GM21515 (cell line): Measurements from ENCODE around the gene USP11.

ENCODE experiments used
- ATAC-seq: cut with Tn5 transposase; IDR thresholded peaks from one replicate; pipeline ENCODE4 v1.9.1; 2021; ENCODE audit not compliant: unreplicated experiment

The USP11 gene

DNA sequence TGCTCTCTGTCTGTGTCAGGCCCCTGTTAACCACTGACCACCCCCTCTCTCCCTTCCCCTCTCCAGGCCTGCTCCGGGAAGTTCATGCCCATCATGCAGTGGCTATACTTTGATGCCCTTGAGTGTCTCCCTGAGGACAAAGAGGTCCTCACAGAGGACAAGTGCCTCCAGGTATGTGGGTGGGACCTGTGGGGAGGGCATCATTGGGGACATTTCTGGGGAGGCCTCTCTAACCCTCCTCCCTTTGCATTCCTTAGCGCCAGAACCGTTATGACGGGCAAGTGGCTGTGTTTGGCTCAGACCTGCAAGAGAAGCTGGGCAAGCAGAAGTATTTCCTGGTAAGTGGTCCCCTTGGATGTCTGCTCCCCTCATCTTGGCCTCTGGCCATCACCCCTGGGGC is 29.9 kb upstream of the USP11 start:
- no peak for ATAC-seq

DNA sequence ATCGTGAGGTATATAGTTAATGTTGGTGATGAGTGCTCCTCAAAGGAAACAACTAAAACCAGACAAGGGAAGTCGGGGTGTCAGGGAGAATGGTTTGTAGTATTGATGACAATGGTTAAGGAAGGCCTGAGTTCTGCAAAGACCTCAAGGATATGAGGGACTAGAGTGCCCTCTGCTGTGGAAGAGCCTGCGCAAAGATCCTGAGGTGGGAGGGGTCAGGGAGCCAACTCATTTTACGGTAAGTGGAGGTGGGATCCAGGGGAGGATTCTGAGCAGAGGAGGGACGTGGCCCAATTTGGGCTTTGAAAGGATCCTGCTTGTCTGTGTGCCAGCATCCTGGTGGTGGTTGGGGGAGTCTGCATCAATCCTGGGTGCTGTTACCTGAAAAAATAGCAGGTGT is 27.8 kb upstream of the USP11 start:
- no peak for ATAC-seq

DNA sequence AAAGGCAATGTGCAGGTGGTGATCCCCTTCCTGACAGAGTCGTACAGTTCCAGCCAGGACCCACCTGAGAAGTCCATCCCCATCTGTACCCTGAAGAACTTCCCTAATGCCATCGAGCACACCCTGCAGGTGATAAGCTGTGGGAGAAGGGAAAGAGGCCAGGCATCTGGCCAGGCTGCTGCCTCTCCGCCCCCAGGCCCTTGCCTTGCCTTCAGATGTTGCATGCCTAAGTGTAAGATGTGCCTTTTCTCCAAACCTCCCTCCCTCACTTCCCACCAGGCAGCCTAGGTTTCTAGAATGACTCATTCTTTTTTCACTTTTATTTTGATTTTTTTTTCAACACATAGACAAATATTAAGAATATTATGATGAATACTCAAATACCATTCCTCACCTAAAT is 26.5 kb upstream of the USP11 start:
- no peak for ATAC-seq

DNA sequence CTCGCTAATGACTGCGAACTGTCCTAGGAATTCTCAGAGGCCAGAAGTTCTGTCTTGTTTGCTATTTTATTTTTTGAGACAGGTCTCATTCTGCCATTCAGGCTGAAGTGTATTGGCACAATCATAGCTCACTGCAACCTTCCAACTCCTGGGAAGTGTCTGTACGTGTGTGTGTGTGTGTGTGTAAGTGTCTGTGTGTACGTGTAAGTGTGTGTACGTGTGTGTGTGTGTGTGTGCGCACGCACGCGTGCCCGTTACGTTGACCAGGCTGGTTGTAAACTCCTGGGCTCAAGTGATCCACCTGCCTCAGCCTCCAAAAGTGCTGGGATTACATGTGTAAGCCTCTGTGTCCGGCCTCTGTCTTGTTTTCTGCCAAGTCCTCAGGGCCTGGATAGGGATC is 24.7 kb upstream of the USP11 start:
- no peak for ATAC-seq

DNA sequence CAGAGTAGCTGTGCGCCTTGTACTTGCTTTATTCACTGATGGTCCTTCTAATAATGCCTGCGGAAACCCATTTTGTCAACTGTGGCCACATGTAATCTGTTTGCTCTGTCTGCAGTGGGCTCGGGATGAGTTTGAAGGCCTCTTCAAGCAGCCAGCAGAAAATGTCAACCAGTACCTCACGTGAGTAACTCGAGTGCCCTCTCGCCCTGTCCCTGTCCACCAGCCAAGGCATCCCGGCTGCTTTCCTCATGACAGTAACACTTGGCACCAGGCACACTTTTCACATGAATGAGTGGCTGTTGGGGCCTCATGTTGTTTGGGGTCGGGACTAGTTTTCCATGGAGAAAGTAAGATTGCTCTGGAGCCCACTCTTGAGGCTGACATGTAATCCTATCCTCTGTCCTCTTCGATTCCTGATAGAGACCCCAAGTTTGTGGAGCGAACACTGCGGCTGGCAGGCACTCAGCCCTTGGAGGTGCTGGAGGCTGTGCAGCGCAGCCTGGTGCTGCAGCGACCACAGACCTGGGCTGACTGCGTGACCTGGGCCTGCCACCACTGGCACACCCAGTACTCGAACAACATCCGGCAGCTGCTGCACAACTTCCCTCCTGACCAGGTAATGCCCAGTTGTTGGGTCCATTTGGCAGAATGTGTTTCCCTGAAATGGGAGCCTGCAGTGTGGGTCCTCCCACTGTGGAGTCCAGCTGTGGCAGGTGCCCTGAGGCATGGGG is 23.1 kb upstream of the USP11 start:
- no peak for ATAC-seq

DNA sequence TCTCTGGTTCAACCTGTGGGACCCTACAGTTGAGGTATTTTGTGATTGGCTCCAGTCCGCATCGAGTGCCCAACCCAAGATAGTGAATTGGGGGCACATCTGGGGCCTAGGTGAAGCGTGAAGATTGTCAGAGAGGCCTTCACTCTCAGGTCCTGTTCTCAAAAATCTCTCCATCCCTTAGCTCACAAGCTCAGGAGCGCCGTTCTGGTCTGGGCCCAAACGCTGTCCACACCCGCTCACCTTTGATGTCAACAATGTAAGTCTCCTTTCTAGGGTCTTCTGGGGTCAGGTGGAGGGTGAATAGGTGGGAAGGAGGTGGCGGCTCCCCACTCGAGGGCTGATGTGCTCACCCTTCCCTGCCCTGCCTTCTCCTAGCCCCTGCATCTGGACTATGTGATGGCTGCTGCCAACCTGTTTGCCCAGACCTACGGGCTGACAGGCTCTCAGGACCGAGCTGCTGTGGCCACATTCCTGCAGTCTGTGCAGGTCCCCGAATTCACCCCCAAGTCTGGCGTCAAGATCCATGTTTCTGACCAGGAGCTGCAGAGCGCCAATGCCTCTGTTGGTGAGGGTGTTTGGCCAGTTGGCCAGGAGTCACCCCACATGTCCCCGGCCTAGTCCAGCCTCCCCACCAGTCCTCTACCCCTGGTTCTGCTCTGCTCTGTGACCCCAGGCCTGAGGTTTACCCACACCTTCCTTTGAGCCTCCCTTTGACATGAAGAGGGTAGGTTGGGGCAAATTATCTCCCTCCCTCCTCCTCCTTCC is 22.0 kb upstream of the USP11 start:
- ATAC-seq, result no peak

DNA sequence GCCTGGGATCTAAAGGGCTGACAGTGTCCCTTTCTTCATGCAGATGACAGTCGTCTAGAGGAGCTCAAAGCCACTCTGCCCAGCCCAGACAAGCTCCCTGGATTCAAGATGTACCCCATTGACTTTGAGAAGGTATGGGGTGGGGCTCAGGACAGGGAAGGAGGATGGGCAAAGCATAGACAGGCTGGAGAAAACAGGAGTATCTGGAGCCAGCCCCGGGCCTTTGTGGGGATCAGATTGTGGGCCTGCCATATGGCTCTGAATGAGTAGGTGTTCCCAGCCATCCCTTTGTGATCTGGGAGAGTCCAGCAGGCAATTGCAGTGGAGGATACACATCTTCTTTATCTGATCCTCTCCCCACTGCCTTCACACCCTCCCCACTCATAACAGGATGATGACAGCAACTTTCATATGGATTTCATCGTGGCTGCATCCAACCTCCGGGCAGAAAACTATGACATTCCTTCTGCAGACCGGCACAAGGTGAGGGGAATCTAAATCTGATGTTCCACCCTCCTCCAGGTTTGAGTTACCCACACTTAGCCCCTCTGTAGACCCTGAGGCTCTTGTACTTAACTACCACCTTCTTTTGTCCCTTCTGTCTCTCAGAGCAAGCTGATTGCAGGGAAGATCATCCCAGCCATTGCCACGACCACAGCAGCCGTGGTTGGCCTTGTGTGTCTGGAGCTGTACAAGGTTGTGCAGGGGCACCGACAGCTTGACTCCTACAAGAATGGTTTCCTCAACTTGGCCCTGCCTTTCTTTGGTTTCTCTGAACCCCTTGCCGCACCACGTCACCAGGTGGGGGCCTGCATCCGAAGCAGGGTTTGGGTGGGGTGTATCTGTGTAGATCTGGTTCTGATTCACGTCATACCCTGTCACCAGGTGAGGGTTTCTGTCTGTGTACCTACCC is 20.2 kb upstream of the USP11 start:
- ATAC-seq, result no peak

DNA sequence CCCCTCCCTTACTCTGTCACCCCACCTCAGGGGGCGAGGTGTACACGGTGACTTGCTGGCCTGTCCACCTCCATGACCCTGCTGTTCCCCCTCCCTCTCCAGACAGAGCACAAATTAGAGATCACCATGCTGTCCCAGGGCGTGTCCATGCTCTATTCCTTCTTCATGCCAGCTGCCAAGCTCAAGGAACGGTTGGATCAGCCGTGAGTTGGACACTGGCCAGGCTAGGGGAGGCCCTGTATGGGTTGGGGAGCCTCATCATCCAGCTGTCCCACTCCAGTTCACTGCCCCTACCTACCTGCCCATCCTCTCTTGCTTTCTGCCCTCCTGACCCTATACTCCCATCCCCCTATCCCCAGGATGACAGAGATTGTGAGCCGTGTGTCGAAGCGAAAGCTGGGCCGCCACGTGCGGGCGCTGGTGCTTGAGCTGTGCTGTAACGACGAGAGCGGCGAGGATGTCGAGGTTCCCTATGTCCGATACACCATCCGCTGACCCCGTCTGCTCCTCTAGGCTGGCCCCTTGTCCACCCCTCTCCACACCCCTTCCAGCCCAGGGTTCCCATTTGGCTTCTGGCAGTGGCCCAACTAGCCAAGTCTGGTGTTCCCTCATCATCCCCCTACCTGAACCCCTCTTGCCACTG is 18.3 kb upstream of the USP11 start:
- ATAC-seq, result no peak

DNA sequence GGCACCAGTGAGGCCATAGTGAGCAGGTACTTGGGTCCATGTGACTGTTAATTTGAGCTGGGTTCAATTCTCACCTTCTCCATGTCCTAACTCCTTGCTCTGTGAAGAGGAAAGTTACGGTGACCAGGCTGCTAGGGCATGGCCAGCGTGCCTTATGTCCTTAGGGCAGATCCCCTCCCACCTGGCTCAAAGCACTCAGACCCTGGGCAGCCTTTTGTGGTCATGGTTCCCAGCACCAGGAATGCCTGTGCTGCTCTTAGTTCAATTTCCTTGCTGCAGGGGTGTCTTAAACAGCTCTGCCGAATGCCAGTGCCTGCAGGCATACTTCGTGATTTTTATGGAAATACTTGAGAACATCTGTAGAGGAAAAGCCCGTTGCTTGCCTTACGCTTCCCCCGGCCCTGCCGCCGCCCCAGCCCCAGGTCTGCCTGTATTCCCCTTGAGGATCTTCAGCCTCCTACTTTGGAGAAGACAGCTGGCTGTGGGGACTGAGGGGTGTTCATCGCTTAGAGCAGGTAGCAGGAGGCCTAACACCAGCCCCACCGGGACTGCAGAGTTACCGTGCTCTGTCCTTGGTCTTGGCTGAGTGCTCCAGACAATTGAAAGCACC is 17.4 kb upstream of the USP11 start:
- ATAC-seq, result no peak

DNA sequence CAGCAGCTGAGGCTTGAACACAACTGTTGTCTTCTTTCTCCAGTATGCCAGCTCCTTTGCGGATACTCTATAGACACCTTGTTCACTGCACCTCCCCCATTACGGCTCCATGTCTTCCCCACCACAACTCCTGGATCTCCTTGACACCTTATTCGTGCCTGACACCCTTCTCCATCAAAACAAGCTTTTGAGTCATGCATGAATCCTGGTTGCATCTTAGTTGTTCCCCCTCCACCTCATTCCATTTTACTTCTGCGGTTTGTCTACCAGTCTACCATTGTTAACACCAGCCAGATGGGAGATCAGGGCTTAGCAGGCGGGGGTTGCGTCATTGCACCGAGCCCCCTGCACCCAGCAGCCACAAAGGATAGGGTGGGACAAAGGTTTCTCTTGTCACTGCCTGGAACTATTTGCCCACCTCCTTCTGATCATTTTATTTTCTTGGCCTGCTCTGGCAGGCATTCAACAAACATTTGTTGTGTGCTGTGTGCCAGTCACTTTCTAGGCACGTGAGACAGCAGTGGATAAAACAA is 16.4 kb upstream of the USP11 start:
- no peak for ATAC-seq

DNA sequence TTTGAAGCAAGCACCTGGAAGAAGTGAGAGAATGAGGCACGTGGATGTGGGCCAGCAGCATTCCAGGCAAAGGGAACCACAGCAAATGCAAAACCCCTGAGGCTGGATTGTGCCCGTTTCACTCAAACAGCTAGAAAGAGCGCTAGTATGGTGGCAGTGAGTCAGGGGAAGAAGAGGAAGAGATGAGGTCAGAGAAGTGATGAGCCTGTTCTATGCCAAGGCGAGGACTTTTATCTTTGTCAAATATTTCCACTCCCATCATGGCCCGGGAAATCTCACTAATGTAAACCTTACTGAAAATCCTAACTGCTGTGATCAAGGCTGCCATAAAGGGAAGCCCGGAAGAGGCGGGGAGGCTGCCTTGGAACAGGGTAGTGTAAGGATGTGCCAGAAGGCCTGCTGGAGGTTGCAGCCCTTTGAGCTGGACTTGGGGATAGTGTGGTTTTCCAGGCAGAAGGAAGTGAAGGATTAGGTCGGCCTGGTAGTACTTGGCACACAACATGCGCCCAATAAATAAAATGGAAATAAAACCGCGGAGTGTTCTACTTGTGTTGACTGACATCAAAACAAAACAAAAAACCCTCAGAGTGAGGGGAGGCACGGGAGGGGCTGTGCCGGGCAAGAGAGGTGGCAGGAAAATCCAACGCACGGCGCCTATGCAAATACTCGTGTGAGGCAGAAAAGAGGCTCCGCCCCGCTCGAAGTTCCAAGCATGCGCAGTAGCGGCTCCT is 15.5 kb upstream of the USP11 start:
- no peak for ATAC-seq

DNA sequence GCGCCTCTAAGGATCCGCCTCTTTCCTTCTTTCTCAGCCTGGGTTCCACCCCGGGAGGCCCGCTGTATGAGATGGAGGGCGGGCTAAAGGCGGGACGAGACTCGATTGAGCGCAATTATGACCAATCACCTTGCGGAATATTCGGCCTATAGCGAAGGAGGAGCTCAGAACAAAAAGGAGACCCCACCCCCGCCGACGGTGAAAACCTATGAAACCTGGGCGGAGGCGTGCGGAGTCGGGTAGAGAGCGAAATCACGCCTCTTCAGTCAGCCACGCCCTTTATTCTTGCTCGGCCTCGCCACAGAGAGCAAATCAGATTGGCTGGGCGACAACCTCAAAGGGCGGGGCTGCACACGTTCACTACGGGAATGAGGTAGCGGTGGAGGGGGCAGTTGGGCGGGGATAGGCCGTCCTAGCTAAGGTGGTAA is 14.9 kb upstream of the USP11 start:
- ATAC-seq, result peak; percentile 88

DNA sequence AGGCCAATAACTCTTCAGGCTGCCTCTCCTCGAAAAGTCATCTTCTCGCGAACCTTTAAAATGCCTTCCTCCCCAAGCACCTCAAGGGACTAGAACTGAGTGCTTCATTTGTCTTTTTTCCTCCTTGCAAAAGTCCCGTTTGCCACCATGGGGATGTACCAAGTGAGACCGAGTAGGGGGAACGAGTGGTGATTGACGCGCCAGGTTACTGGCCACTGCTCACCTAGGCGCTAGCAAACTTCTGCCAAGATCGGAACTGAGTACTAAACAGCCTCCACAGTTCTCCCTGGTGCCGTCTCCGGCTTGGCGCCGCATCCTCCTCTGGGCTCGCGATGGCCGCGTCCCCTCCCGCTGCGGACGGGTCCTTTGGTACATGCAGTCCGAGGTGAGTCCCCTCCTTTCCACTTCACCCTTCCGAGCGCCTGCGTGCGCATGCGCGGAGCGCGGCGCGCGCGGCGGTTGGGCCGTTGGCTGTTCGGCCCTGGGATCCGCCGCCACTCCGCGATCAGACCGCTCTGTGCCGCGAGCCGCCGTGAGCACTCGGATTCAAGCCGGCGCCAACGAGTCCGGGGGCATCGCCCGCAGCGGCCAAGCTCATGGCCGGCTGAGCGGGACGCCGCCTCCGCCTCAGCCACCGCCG is 14.4 kb upstream of the USP11 start, which contains the start of gene CDK16:
Gene CDK16 (plus strand): TSS at position 402 of the 640 bp plus-strand sequence. CDS start 4,877 bp downstream, outside the sequence.
- peak; percentile 34 for ATAC-seq

DNA sequence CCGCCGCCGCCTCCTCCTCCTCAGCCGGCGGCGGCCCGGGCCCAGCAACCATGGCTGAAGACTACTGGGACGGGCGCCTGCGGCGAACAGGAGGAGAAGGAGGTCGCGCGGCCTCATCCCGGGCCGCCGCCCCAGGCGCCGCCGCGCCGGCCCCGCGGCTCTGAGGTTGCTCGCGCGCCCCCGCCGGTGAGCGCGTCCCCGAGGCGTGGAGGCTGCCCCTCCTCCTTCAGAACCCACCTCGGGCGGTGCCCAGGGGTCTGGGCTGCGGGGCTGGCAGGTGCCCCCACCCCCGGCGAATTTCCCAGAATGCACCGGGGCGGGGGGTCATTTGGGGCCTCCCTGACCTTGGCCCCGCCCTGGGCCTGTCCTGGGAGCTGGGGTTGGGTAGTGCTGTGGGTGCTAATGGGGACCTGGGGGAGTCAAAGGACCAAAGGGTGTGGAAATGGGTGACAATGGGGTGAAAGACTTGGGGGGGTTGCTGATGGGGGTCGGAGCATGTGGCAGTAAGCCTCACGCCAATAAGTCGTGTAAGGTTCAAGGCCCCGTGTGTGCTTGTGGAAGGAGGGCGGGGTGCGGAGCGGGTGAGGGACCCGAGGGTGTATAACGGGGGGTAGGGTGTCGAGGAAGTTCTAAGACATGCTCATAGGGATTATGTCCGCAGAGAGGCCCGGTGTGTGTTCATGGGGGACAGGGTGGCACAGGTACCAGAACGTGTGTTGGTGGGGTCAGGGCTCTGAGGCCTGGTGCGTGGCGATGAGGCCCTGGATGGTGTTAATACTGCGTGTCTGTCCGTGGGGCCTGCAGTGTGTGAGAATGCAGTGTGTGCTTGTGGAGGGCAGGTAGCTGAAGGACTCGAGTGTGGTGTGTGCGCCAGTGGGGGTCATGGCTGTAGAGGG is 13.6 kb upstream of the USP11 start:
- no peak for ATAC-seq

DNA sequence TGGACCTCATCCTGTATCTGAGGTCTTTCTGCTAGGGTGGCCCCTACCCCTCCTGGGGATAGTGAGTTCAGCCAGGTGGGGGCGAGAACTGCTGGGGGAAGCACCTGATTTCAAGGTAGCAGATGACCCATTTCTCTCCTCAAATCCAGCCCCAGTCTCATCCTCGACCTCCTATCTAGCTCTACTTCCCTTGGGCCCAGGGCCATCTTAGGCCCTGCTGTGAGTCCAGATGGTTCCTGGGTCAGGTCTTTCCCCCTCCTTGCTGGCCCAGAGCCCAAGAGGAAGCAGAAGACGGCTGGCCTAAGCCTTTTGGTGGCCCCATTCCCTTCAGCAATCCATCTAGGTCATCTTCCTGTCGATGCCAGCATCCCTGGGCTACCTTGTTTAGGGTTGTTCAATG is 11.1 kb upstream of the USP11 start:
- no peak for ATAC-seq

DNA sequence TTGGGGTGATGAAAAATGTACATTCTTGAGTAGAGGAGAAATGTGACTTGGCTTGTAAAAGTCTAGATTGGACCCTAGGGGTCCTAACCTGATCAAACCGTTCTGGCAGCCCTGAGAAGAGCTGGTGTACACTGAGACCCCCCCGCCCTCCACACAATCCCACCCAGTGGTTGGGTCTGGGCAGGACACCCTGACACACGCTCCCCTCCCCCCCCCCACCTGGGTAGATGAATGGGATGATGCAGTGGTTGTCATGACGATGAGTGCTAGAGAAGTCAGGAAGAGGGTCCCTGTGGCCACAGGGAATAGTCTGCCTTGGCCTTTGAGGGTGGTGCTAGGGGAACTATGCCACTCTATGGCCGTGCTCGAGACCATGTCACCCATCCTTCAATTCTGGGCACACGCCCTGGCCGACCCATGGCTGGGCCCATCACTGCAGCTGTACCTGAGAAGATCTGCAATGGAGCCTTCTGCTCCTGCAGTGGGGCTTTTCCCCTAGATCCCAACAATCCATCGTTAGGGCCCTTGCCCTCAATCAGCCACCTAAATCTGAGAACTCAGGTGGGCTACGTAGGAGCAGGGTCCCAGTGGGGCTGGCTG is 10.0 kb upstream of the USP11 start:
- no peak for ATAC-seq

DNA sequence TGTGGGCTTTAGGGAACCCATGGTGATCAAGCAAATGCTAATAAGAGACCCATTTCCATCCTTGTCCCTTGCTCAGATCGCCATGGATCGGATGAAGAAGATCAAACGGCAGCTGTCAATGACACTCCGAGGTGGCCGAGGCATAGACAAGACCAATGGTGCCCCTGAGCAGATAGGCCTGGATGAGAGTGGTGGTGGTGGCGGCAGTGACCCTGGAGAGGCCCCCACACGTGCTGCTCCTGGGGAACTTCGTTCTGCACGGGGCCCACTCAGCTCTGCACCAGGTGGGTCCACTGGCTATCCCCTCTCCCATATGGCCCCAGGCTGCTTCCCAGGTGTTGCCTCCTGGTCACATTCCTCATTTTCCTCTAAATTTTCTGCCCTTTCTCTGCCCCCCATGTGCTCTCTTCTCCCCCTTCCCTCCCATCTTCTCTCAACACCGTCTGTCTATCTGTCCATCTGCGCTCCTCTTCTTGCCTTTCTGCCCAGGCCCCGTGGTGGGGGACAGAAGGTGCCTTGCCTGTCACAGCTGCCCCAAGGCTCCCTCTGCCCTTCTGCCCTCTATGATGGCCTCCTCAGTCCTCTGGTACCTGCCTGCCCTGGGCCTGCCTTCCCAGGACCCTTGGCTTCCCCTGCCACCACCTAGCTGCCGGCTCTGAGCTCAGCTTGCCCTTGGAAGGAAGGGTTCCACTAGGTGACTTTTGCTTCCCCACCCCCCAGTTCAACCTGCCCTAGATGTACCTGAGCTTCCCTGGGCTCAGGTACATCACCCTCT is 9.1 kb upstream of the USP11 start:
- ATAC-seq, result no peak
